GM12878 (cell line): ENCODE data around the gene NID1.

Experiments
- BACH1 ChIP-seq: fragments of 450-650 bp; IDR thresholded peaks from 2 replicates; pipeline ENCODE4 v1.6.1; 2017; ENCODE audit warnings: mild to moderate bottlenecking, borderline replicate concordance
- EP300 ChIP-seq, 2 experiments: fragments of 150-350 bp in 1 of 2; IDR thresholded peaks; 2 replicates each; pipeline ENCODE4 v1.6.1; 2011 to 2012; ENCODE audit warnings: low read depth in 2 of 2, low read length in 2 of 2, borderline replicate concordance in 1 of 2, improper control_type of control experiment in 1 of 2, inconsistent platforms in 1 of 2; ENCODE audit not compliant: control insufficient read depth in 1 of 2
- KAT2A ChIP-seq: conservative IDR thresholded peaks from 2 replicates; pipeline ENCODE4 v1.6.1; 2011; ENCODE audit warnings: low read depth, low read length; ENCODE audit not compliant: control insufficient read depth
- KLF5 ChIP-seq: fragments of 450-650 bp; IDR thresholded peaks from 2 replicates; pipeline ENCODE4 v1.6.1; 2014; ENCODE audit warnings: mild to moderate bottlenecking; ENCODE audit not compliant: partially characterized antibody
- MXI1 ChIP-seq: fragments of 150-350 bp; IDR thresholded peaks from 2 replicates; pipeline ENCODE4 v1.6.1; 2011; ENCODE audit warnings: low read depth, mild to moderate bottlenecking, inconsistent platforms, low read length, improper control_type of control experiment
- MYC ChIP-seq: IDR thresholded peaks from 2 replicates; pipeline ENCODE4 v1.6.1; 2011; ENCODE audit warnings: mild to moderate bottlenecking, low read length, moderate library complexity, inconsistent platforms; ENCODE audit not compliant: insufficient read depth, insufficient replicate concordance, insufficient read length, severe bottlenecking
- POLR2A ChIP-seq: IDR thresholded peaks from 2 replicates; pipeline ENCODE4 v1.6.1; 2011; ENCODE audit warnings: low read depth, mild to moderate bottlenecking, low read length
- SREBF2 ChIP-seq: IDR thresholded peaks from 2 replicates; pipeline ENCODE4 v1.6.1; 2012; ENCODE audit warnings: mild to moderate bottlenecking, low read length
- TARDBP ChIP-seq: IDR thresholded peaks from 2 replicates; pipeline ENCODE4 v1.6.1; 2016; ENCODE audit warnings: borderline replicate concordance
- ZBTB33 ChIP-seq: fragments of 450-650 bp; IDR thresholded peaks from 2 replicates; pipeline ENCODE4 v1.6.1; 2017; ENCODE audit warnings: mild to moderate bottlenecking
- TF ChIP-seq, protein P1 (sequence below), 3 experiments: IDR thresholded peaks in 2 of 3; conservative IDR thresholded peaks in 1 of 3; 2 replicates each; pipeline ENCODE4 v1.5.1; 2011; ENCODE audit warnings: low read depth in 3 of 3, low read length in 3 of 3, mild to moderate bottlenecking in 3 of 3, control low read depth in 2 of 3, moderate library complexity in 2 of 3, inconsistent platforms in 1 of 3, mixed read lengths in 1 of 3; ENCODE audit not compliant: control insufficient read depth in 2 of 3, insufficient read depth in 1 of 3; ENCODE audit errors: extremely low read depth in 1 of 3
- TF ChIP-seq, protein P2 (sequence below): fragments of 150-350 bp; IDR thresholded peaks from 2 replicates; pipeline ENCODE4 v1.6.1; 2016; ENCODE audit warnings: low read depth, low read length
- TF ChIP-seq, protein P3 (sequence below): fragments of 450-650 bp; IDR thresholded peaks from 2 replicates; pipeline ENCODE4 v1.6.1; 2016; ENCODE audit warnings: mild to moderate bottlenecking
- TF ChIP-seq, protein P4 (sequence below): fragments of 450-650 bp; IDR thresholded peaks from 2 replicates; pipeline ENCODE4 v1.6.1; 2018; ENCODE audit warnings: mild to moderate bottlenecking, low read depth, moderate library complexity; ENCODE audit not compliant: partially characterized antibody

DNA sequence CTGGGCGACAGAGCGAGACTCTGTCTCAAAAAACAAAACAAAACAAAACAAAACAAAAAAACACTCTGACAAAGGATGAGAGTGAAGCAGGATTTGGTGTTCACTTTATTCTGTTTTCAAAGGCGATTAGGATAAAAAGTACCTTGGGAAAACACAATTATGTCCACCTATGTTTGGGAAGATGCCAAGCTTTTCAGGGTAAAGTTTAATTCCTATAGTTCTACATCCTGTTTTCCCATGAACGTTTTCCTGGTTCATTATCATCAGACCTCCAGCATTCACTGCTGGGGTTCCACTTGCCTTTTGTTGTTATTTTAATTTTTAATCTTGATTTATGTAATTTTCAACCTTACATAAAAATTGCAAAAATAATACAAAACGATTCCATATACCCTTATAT is 4.9 kb upstream of the NID1 start:
- no peak for TF ChIP-seq EP300 (IDR thresholded peaks at IDR 0.05; ENCODE audit: borderline replicate concordance in 1 of 2, control insufficient read depth in 1 of 2, low read depth in 2 of 2, low read length in 2 of 2)
- TF ChIP-seq KLF5 = no peak
- TF ChIP-seq, protein P1, sequence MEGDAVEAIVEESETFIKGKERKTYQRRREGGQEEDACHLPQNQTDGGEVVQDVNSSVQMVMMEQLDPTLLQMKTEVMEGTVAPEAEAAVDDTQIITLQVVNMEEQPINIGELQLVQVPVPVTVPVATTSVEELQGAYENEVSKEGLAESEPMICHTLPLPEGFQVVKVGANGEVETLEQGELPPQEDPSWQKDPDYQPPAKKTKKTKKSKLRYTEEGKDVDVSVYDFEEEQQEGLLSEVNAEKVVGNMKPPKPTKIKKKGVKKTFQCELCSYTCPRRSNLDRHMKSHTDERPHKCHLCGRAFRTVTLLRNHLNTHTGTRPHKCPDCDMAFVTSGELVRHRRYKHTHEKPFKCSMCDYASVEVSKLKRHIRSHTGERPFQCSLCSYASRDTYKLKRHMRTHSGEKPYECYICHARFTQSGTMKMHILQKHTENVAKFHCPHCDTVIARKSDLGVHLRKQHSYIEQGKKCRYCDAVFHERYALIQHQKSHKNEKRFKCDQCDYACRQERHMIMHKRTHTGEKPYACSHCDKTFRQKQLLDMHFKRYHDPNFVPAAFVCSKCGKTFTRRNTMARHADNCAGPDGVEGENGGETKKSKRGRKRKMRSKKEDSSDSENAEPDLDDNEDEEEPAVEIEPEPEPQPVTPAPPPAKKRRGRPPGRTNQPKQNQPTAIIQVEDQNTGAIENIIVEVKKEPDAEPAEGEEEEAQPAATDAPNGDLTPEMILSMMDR (IDR thresholded peaks at IDR 0.05 in 2 of 3, conservative IDR thresholded peaks at IDR 0.05 in 1 of 3; ENCODE audit: control insufficient read depth in 2 of 3, extremely low read depth in 1 of 3, insufficient read depth in 1 of 3, low read depth in 3 of 3, low read length in 3 of 3) = no peak
- TF ChIP-seq ZBTB33 = no peak
- no peak for TF ChIP-seq MYC
- no peak for TF ChIP-seq MXI1
- TF ChIP-seq, protein P2, sequence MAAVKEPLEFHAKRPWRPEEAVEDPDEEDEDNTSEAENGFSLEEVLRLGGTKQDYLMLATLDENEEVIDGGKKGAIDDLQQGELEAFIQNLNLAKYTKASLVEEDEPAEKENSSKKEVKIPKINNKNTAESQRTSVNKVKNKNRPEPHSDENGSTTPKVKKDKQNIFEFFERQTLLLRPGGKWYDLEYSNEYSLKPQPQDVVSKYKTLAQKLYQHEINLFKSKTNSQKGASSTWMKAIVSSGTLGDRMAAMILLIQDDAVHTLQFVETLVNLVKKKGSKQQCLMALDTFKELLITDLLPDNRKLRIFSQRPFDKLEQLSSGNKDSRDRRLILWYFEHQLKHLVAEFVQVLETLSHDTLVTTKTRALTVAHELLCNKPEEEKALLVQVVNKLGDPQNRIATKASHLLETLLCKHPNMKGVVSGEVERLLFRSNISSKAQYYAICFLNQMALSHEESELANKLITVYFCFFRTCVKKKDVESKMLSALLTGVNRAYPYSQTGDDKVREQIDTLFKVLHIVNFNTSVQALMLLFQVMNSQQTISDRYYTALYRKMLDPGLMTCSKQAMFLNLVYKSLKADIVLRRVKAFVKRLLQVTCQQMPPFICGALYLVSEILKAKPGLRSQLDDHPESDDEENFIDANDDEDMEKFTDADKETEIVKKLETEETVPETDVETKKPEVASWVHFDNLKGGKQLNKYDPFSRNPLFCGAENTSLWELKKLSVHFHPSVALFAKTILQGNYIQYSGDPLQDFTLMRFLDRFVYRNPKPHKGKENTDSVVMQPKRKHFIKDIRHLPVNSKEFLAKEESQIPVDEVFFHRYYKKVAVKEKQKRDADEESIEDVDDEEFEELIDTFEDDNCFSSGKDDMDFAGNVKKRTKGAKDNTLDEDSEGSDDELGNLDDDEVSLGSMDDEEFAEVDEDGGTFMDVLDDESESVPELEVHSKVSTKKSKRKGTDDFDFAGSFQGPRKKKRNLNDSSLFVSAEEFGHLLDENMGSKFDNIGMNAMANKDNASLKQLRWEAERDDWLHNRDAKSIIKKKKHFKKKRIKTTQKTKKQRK = no peak
- TF ChIP-seq, protein P3, sequence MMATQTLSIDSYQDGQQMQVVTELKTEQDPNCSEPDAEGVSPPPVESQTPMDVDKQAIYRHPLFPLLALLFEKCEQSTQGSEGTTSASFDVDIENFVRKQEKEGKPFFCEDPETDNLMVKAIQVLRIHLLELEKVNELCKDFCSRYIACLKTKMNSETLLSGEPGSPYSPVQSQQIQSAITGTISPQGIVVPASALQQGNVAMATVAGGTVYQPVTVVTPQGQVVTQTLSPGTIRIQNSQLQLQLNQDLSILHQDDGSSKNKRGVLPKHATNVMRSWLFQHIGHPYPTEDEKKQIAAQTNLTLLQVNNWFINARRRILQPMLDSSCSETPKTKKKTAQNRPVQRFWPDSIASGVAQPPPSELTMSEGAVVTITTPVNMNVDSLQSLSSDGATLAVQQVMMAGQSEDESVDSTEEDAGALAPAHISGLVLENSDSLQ = no peak
- TF ChIP-seq TARDBP = no peak
- no peak for TF ChIP-seq SREBF2
- TF ChIP-seq KAT2A = no peak
- TF ChIP-seq BACH1 = no peak
- no peak for TF ChIP-seq POLR2A
- TF ChIP-seq, protein P4, sequence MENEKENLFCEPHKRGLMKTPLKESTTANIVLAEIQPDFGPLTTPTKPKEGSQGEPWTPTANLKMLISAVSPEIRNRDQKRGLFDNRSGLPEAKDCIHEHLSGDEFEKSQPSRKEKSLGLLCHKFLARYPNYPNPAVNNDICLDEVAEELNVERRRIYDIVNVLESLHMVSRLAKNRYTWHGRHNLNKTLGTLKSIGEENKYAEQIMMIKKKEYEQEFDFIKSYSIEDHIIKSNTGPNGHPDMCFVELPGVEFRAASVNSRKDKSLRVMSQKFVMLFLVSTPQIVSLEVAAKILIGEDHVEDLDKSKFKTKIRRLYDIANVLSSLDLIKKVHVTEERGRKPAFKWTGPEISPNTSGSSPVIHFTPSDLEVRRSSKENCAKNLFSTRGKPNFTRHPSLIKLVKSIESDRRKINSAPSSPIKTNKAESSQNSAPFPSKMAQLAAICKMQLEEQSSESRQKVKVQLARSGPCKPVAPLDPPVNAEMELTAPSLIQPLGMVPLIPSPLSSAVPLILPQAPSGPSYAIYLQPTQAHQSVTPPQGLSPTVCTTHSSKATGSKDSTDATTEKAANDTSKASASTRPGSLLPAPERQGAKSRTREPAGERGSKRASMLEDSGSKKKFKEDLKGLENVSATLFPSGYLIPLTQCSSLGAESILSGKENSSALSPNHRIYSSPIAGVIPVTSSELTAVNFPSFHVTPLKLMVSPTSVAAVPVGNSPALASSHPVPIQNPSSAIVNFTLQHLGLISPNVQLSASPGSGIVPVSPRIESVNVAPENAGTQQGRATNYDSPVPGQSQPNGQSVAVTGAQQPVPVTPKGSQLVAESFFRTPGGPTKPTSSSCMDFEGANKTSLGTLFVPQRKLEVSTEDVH = no peak
